T-helper 2 cell treated with Interferon-gamma antibody and Interleukin-4, amounts not matched to agents 100 ng/mL and 5 ng/mL, for 36 hours (primary cell): ENCODE results near the gene NUDT11. TPM values are rescaled to one million over a fixed set of nuclear protein-coding genes. Genes with fewer than 3 reads are reported as not detected.
"Not testable (repeated sequence)": the region's sequence is repeated elsewhere in the genome, so short reads cannot be mapped to it uniquely, and the experiment has no call there.

Experiments
- intact Hi-C: fragments of 100-400 bp; cut with micrococcal nuclease; formaldehyde crosslinking; loops from one replicate; pipeline ENCODE4 v1.15.1; 2023
- total RNA-seq: library from RNA; stranded (reverse); gene quantifications from 2 replicates; pipeline ENCODE4 v1.2.3, GENCODE V29; 2022

NUDT11 gene
- 1.6 and 2.1 TPM in 2 replicates for total RNA-seq

GRCh38 chrX:51496501-51497291, at the start of gene NUDT11:
NUDT11 (minus strand) TSS chrX:51496592; CDS start chrX:51496444, 148 bp downstream.
- intact Hi-C loops, result no loop called here

GRCh38 chrX:51520393-51520792, 24.0 kb upstream of the NUDT11 start:
- intact Hi-C loops, result no loop called here

GRCh38 chrX:51519131-51519530, 22.7 kb upstream of the NUDT11 start:
- intact Hi-C loops, result not testable (repeated sequence)

GRCh38 chrX:51507551-51507950, 11.2 kb upstream of the NUDT11 start:
- intact Hi-C loops, result no loop called here

GRCh38 chrX:51495701-51496488, 497 bp downstream of the NUDT11 start:
- intact Hi-C loops, result not testable (repeated sequence)

GRCh38 chrX:51494409-51494808, 2.0 kb downstream of the NUDT11 start:
- intact Hi-C loops, result no loop called here

- intact Hi-C loops, result no loop called here
Measured at GRCh38 chrX:51487960-51488267, 8.5 kb downstream of the NUDT11 start.

GRCh38 chrX:51484616-51485015, 11.8 kb downstream of the NUDT11 start:
- intact Hi-C loops, result no loop called here

- intact Hi-C loops, result not testable (repeated sequence)
Measured at GRCh38 chrX:51482411-51482810, 14.0 kb downstream of the NUDT11 start.

GRCh38 chrX:51476930-51477329, 19.5 kb downstream of the NUDT11 start:
- intact Hi-C loops, result no loop called here

GRCh38 chrX:51463322-51463721, 33.1 kb downstream of the NUDT11 start:
- intact Hi-C loops, result loop anchor here (5.0 to 10.0 kb wide), 2 partner anchors 126 to 319 kb away; no protein-coding TSS in a partner anchor

GRCh38 chrX:51461053-51462044, 35.0 kb downstream of the NUDT11 start:
- intact Hi-C loops, result loop anchor here (5.0 to 10.0 kb wide), 2 partner anchors 124 to 317 kb away; no protein-coding TSS in a partner anchor

GRCh38 chrX:51459125-51459524, 37.3 kb downstream of the NUDT11 start:
- intact Hi-C loops, result no loop called here

- intact Hi-C loops, result no loop called here
Measured at GRCh38 chrX:51456814-51457213, 39.6 kb downstream of the NUDT11 start.

- intact Hi-C loops, result no loop called here
Measured at GRCh38 chrX:51456246-51456645, 40.1 kb downstream of the NUDT11 start.

GRCh38 chrX:51440365-51440764, 56.0 kb downstream of the NUDT11 start:
- intact Hi-C loops, result no loop called here

Other genes starting within 250 kb of the NUDT11 start
- 0.11 and 0.39 TPM in 2 replicates for gene NUDT10, start 163.8 kb downstream of the NUDT11 start, total RNA-seq
- not detected in 2 replicates for gene CENPVL3, start 122.3 kb upstream of the NUDT11 start, total RNA-seq
- gene CENPVL2, start 186.2 kb upstream of the NUDT11 start, total RNA-seq, result not detected in 2 replicates
- gene CENPVL1, start 213.9 kb upstream of the NUDT11 start, total RNA-seq, result not detected in 2 replicates
- 12.4 and 13.2 TPM in 2 replicates for gene GSPT2, start 246.8 kb upstream of the NUDT11 start, total RNA-seq